Brain microvascular endothelial cell (primary cell): ENCODE results near the gene PTPRA.

Experiments
- DNase-seq: peaks from one replicate; pipeline ENCODE4 v3.0.0-alpha.2; 2020
- H3K27ac ChIP-seq: fragments of 250-450 bp; sonication (Bioruptor Pico); 2 replicates; pipeline ENCODE4 v1.5.1; 2020; ENCODE audit warnings: mild to moderate bottlenecking, moderate library complexity
- H3K27me3 ChIP-seq: fragments of 250-450 bp; sonication (Bioruptor Pico); replicated peaks from 2 replicates; pipeline ENCODE4 v1.5.1; 2020; ENCODE audit warnings: mild to moderate bottlenecking
- H3K36me3 ChIP-seq: fragments of 250-450 bp; sonication (Bioruptor Pico); replicated peaks from 2 replicates; pipeline ENCODE4 v1.5.1; 2020; ENCODE audit warnings: mild to moderate bottlenecking
- H3K4me3 ChIP-seq: 2 replicates; pipeline ENCODE4 v1.5.1; 2011; ENCODE audit warnings: low read depth, mild to moderate bottlenecking, control low read depth, low read length, moderate library complexity
- in situ Hi-C: cut with HindIII; loops from 2 replicates; pipeline ENCODE4 v1.10.0; 2017; ENCODE audit warnings: low sequenced_read_pairs, low pct_ligation_motif_present
- TF ChIP-seq, protein P1 (sequence below): IDR thresholded peaks from 2 replicates; pipeline ENCODE4 v1.5.1; 2011; ENCODE audit warnings: low read depth, mild to moderate bottlenecking, moderate library complexity, low read length, control low read depth, inconsistent platforms; ENCODE audit errors: missing control alignments

Gene PTPRA

DNA sequence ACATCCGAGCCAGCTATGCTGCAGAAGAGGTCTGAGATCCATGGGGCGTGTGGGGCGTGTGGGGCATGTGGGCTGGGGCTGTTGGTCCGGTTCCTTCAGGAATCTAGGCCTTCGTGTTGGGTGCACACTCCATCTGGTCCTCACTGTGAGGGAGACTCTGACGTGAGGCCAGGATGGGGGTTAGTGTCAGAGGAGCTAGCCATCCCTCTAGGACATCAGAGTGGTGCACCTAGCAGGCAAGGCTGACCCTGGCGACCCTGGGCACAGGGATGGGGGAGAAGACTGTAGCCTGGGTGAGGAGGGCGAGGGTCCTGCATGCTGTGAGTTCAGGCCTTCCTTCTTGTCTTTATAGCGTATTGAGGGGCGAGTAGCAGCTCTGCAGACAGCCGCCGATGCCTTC, 8.7 kb upstream of the PTPRA start:
- Histone ChIP-seq H3K27ac (no peak overlapping the region), H3K27me3 (no peaks in the 10 kb centered on the region), H3K36me3 (peaks cover 25% of the 10 kb centered on the region), H3K4me3 (no peak overlapping the region)
- in situ Hi-C loops = no loop called here
- TF ChIP-seq, protein P1, sequence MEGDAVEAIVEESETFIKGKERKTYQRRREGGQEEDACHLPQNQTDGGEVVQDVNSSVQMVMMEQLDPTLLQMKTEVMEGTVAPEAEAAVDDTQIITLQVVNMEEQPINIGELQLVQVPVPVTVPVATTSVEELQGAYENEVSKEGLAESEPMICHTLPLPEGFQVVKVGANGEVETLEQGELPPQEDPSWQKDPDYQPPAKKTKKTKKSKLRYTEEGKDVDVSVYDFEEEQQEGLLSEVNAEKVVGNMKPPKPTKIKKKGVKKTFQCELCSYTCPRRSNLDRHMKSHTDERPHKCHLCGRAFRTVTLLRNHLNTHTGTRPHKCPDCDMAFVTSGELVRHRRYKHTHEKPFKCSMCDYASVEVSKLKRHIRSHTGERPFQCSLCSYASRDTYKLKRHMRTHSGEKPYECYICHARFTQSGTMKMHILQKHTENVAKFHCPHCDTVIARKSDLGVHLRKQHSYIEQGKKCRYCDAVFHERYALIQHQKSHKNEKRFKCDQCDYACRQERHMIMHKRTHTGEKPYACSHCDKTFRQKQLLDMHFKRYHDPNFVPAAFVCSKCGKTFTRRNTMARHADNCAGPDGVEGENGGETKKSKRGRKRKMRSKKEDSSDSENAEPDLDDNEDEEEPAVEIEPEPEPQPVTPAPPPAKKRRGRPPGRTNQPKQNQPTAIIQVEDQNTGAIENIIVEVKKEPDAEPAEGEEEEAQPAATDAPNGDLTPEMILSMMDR = no peak
- DNase-seq = no peak

- no peak overlapping the region for H3K27ac ChIP-seq
- in situ Hi-C loops = no loop called here
- TF ChIP-seq, protein P1 = no peak
- H3K4me3 ChIP-seq = no peak overlapping the region
- H3K36me3 ChIP-seq = peaks cover 25% of the 10 kb centered on the region
- no peak for DNase-seq
- no peaks in the 10 kb centered on the region for H3K27me3 ChIP-seq
Observed at GRCh38 chr20:2865101-2865500, 8.2 kb upstream of the PTPRA start.

GRCh38 chr20:2865630-2866029, 7.7 kb upstream of the PTPRA start:
- no peak overlapping the region for H3K27ac ChIP-seq
- H3K27me3 ChIP-seq = no peaks in the 10 kb centered on the region
- DNase-seq = no peak
- no peak overlapping the region for H3K4me3 ChIP-seq
- H3K36me3 ChIP-seq = peaks cover 24% of the 10 kb centered on the region
- in situ Hi-C loops = no loop called here
- TF ChIP-seq, protein P1 = peak; percentile 36

- TF ChIP-seq, protein P1 = no peak
- H3K27ac ChIP-seq = no peak overlapping the region
- H3K27me3 ChIP-seq = no peaks in the 10 kb centered on the region
- H3K4me3 ChIP-seq = no peak overlapping the region
- DNase-seq = no peak
- peaks cover 18% of the 10 kb centered on the region for H3K36me3 ChIP-seq
- in situ Hi-C loops = no loop called here
Observed at GRCh38 chr20:2866236-2866635, 7.0 kb upstream of the PTPRA start.

- Histone ChIP-seq H3K36me3 (peaks cover 12% of the 10 kb centered on the region), H3K27me3 (no peaks in the 10 kb centered on the region), H3K4me3 (no peak overlapping the region), H3K27ac (no peak overlapping the region)
- TF ChIP-seq, protein P1 = no peak
- DNase-seq = no peak
- in situ Hi-C loops = no loop called here
Observed at GRCh38 chr20:2867081-2867864, 6.0 kb upstream of the PTPRA start.

DNA sequence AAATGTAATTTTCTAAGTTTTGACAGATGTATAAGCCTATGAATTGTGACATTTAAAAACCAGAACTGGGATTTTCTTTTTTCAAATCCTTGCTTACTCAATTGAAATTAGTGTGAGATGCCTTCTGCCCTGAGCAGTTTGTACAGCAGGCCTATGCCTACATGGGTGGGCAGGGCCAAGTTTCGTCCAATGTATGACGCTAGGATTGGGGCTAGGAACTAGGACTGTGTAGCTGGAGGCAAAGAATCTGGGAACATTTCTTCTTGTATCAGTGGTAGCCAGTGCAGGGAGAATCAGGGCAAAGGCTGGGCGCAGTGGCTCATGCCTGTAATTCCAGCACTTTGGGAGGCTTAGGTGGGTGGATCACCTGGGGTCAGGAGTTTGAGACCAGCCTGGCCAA, 3.9 kb upstream of the PTPRA start:
- TF ChIP-seq, protein P1 = no peak
- Histone ChIP-seq H3K36me3 (peaks cover 11% of the 10 kb centered on the region), H3K4me3 (no peak overlapping the region), H3K27me3 (no peaks in the 10 kb centered on the region), H3K27ac (no peak overlapping the region)
- no peak for DNase-seq
- in situ Hi-C loops = no loop called here
